Stomach (tissue), 9 donors: ENCODE results near the gene TTC7B. TPM values are rescaled to one million over a fixed set of nuclear protein-coding genes. Genes with fewer than 3 reads are reported as not detected.

Experiments used
- DNase-seq, 2 donors: peaks; one replicate each; pipeline versions ENCODE4 v3.0.0 to v3.0.0-alpha.2; 2013 to 2019
- H3K27ac ChIP-seq, 5 donors: fragments of 200-600 bp in 4 of 5; sonication (generic) in 4 of 5; one replicate each; pipeline ENCODE4 v1.5.1; 2013 to 2019; ENCODE audit warnings: mild to moderate bottlenecking in 1 of 5, moderate library complexity in 1 of 5
- H3K27me3 ChIP-seq, 3 donors: fragments of 200-600 bp; sonication (generic); one replicate each; pipeline ENCODE4 v1.5.1; 2017 to 2019; ENCODE audit warnings: mixed run types in 1 of 3
- H3K36me3 ChIP-seq, 4 donors: fragments of 200-600 bp; sonication (generic); 1 replicate in 3 of 4; 2 replicates in 1 of 4; pipeline ENCODE4 v1.5.1; 2016 to 2019
- H3K4me1 ChIP-seq, 4 donors: fragments of 200-600 bp; sonication (generic); one replicate each; pipeline ENCODE4 v1.5.1; 2016 to 2019
- H3K4me3 ChIP-seq, 4 donors: fragments of 200-600 bp; sonication (generic) in 3 of 4; one replicate each; pipeline ENCODE4 v1.5.1; 2016 to 2019; ENCODE audit warnings: mild to moderate bottlenecking in 1 of 4
- H3K9me3 ChIP-seq, 4 donors: fragments of 200-600 bp; sonication (generic); one replicate each; pipeline ENCODE4 v1.5.1; 2016 to 2019
- EP300 ChIP-seq: sonication (generic); formaldehyde crosslinking; IDR thresholded peaks from one replicate; pipeline ENCODE4 v1.6.1; 2017; ENCODE audit warnings: antibody characterized with exemption
- POLR2A ChIP-seq, 4 donors: fragments of 450-650 bp; IDR thresholded peaks; one replicate each; pipeline ENCODE4 v1.6.1; 2016; ENCODE audit warnings: antibody characterized with exemption in 4 of 4, control low read depth in 2 of 4, mild to moderate bottlenecking in 1 of 4, moderate library complexity in 1 of 4
- POLR2AphosphoS5 ChIP-seq, 3 donors: sonication (generic); formaldehyde crosslinking; IDR thresholded peaks; one replicate each; pipeline ENCODE4 v1.6.1; 2016; ENCODE audit warnings: antibody characterized with exemption in 3 of 3
- WGBS, 5 donors: extraction: QIAGEN DNeasy Blood & Tissue Kit in 3 of 5; methylation state at CpG; one replicate each; pipeline versions ENCODE4 v1.1.5 to v1.1.7; 2013 to 2018; 5-methylcytosine and 5-hydroxymethylcytosine counted together
- intact Hi-C: fragments of 100-400 bp; cut with DNase I; formaldehyde crosslinking; loops from one replicate; pipeline ENCODE4 v1.15.1; 2023; ENCODE audit warnings: low total_unique reads
- polyA plus RNA-seq, 3 donors: library from polyadenylated mRNA; stranded (reverse); fragments of 200-250 nt; gene quantifications; one replicate each; pipeline ENCODE4 v1.2.3, GENCODE V29; 2013
- total RNA-seq, 5 donors: library from RNA; depleted of rRNA; stranded (reverse); fragments of >200 nt; gene quantifications; one replicate each; pipeline versions ENCODE4 v1.1.0 to v1.2.3, GENCODE V29; 2014 to 2016
- TF ChIP-seq, protein P1 (sequence below), 7 experiments: fragments of 450-650 bp in 4 of 7; fragments of 200-600 bp in 3 of 7; sonication (generic) in 3 of 7; IDR thresholded peaks; one replicate each; pipeline ENCODE4 v1.5.1; 2016 to 2019; ENCODE audit warnings: antibody characterized with exemption in 7 of 7, control low read depth in 2 of 7, mild to moderate bottlenecking in 1 of 7
- donor health status: healthy with polysubstance abuse.
- donor health status: Bipolar disorder and iron deficiency.
- donor health status: healthy.

The TTC7B gene
- total and polyA plus RNA-seq, 8 donors, result 6.8 to 110 (median 17.7) TPM

DNA sequence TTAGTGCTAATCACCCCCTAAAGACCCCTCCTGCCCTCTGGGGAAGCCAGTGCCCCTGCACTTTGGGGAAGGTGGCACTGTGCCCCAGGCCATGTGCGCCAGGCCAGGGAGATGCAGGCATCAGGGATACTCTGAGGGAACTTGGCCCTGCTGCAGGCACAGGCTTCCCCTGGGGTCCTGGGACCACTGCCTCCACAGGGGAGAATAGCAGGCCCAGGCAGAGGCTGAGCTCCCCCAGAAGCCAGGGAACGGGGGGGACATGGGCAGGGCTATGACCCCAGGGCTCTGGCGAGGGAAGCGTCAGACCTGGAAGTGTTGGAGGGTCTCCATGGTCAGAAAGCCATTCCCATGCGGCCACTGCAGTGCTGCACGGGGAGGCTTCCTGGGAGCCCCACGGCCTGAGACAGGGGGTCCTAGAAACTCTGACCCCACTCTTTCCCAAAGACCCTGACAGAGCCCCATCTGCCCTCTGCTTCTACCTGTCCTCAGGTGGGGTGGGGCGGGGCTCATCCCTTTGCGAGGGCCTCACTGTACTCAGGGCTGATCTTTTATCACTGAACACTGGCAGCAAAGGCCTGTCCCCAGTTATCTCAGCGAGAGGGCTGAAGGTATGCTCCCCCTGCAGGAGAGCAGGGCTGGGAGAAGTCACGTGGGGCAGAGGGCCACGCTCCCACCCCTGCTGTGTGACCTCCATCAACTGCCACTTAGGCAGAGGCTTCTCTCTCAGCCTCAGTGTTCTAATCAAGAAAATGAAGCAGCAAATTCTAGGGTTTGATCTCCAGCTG, 259.4 kb downstream of the TTC7B start:
- no peak for DNase-seq
- Histone ChIP-seq H3K4me1 (peaks cover 15 to 57% (median 36%) of the 10 kb centered on the region in 4 donors), H3K27ac (peak overlapping the region; percentile 29 to 82 (median 56)), H3K27me3 (no peaks in the 10 kb centered on the region), H3K4me3 (no peak overlapping the region), H3K36me3 (peaks cover 0 to 9% (median 4%) of the 10 kb centered on the region in 4 donors), H3K9me3 (no peaks in the 10 kb centered on the region)
- WGBS, 5 donors, result 83 to 89% (median 84%) methylated on average over 8 to 12 of the region's 12 CpGs
- no peak for TF ChIP-seq POLR2AphosphoS5 (IDR thresholded peaks at IDR 0.05)
- no peak for TF ChIP-seq EP300
- TF ChIP-seq POLR2A (IDR thresholded peaks at IDR 0.05), result no peak
- TF ChIP-seq, protein P1, sequence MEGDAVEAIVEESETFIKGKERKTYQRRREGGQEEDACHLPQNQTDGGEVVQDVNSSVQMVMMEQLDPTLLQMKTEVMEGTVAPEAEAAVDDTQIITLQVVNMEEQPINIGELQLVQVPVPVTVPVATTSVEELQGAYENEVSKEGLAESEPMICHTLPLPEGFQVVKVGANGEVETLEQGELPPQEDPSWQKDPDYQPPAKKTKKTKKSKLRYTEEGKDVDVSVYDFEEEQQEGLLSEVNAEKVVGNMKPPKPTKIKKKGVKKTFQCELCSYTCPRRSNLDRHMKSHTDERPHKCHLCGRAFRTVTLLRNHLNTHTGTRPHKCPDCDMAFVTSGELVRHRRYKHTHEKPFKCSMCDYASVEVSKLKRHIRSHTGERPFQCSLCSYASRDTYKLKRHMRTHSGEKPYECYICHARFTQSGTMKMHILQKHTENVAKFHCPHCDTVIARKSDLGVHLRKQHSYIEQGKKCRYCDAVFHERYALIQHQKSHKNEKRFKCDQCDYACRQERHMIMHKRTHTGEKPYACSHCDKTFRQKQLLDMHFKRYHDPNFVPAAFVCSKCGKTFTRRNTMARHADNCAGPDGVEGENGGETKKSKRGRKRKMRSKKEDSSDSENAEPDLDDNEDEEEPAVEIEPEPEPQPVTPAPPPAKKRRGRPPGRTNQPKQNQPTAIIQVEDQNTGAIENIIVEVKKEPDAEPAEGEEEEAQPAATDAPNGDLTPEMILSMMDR (IDR thresholded peaks at IDR 0.05), result no peak
- intact Hi-C loops, result no loop called here

DNA sequence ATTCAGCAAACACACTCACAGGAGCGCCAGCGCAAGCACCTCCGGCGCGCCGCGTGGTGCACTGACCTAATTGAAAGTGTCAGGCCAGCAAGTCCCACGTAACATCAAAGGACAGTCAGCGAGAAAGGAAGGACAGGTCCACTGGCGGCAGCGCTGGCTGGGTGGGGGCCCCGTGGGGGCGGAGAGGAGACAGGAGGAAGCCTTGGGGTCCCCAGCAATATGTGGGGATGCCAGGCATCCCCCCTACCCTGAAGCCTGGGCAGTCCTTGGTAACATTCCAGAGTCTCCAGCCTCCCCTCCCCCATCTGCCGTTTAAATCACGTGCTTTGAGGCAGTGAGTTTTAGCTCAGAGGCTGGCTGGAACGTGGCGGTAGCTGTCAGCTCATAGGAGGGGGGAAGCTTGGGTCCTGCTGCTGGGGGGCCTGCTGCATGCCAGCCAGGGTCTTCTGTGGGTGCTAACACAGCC, 260.2 kb downstream of the TTC7B start:
- Histone ChIP-seq H3K4me3 (peak overlapping the region; percentile 7 to 29 (median 22)), H3K27ac (peak overlapping the region; percentile 32 to 82 (median 56))
- intact Hi-C loops, result no loop called here

DNA sequence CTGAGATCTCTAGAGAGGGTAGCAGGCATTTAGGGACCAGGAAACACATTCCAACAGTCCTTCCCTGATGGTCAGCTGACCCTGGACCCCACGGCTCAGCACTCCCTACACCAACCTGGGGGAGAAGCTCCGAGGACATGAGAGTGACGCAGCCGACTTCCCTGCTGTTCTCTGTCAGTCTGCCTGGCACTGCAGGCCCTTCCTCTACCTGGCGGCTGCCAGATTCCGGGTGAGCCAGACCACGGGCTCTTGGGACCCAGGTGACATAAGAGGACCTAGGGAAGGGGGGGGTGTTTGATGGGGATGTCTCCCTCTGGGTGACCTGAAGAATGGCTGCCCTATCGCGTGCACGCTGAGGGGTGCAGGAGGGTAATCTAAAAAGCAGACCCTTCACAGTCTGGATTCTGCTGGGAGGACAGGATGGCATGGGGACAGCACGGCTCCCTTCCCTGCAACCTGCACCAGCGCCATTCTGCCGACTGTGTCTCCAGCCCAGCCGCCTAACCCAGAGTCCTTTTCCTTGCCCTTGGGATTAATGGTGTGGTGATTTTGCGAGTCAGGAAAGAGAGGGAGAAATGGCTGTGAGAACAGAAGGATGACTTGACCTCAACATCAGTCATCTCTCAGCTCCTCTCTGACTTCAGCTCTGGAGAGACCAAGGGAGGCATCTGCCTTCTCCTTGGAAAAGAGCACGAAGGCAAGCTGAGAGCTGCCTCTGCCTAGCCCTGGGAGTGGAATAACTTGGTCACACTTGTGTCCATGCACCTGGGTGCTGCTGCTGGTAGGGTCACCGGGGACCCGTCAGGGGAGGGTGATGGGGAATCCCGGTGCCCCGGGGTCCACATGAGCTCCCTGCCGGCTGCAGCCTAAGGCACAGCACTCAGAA, 260.9 kb downstream of the TTC7B start:
- Histone ChIP-seq H3K4me1 (peaks cover 17 to 71% (median 48%) of the 10 kb centered on the region in 4 donors), H3K9me3 (no peaks in the 10 kb centered on the region), H3K27ac (peak overlapping the region; percentile 16 to 82 (median 60)), H3K36me3 (peaks cover 0 to 3% (median under 1%) of the 10 kb centered on the region in 4 donors), H3K4me3 (peak overlapping the region; percentile 7 to 29 (median 22)), H3K27me3 (no peaks in the 10 kb centered on the region)
- intact Hi-C loops, result no loop called here
- TF ChIP-seq EP300, result no peak
- TF ChIP-seq, protein P1 (IDR thresholded peaks at IDR 0.05), result no peak
- no peak for TF ChIP-seq POLR2AphosphoS5 (IDR thresholded peaks at IDR 0.05)
- no peak for TF ChIP-seq POLR2A (IDR thresholded peaks at IDR 0.05)
- DNase-seq, result no peak
- WGBS, 5 donors, result 59 to 80% (median 72%) methylated on average over 14 to 21 of the region's 21 CpGs

More for the DNA sequence above, 260.2 kb downstream of the TTC7B start:
- Histone ChIP-seq H3K4me1 (peaks cover 17 to 64% (median 44%) of the 10 kb centered on the region in 4 donors), H3K9me3 (no peaks in the 10 kb centered on the region), H3K36me3 (peaks cover 0 to 7% (median 3%) of the 10 kb centered on the region in 4 donors), H3K27me3 (no peaks in the 10 kb centered on the region)
- TF ChIP-seq POLR2AphosphoS5 (IDR thresholded peaks at IDR 0.05) (peak in 1 of 3 donors; percentile 19), POLR2A (IDR thresholded peaks at IDR 0.05) (no peak)
- peak; percentile 57 to 86 for DNase-seq
- WGBS, 5 donors, result 28 to 48% (median 30%) methylated on average over 15 to 17 of the region's 17 CpGs

DNA sequence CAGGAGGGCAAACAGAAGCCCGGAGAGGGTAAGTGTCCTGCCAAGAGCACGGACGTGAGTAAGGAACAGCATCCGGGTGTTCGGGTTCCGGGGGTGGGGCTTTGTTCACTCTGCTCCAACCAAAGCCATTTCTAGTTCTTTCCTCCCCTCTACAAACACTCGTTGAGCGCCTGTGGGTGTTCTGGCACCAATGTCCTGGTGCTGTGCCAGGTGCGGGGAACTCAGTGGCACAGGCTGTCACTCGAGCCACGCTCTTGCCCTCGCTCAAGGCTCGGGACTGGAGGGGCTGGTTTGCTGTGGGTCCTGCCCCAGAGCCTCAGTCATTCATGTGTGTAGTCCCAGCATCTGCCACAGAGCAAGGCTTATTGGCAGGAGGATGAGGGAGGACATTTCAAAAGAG, 261.9 kb downstream of the TTC7B start:
- DNase-seq, result peak in 1 of 2 donors; percentile 85
- Histone ChIP-seq H3K9me3 (no peaks in the 10 kb centered on the region), H3K36me3 (no peaks in the 10 kb centered on the region), H3K4me1 (peaks cover 17 to 81% (median 50%) of the 10 kb centered on the region in 4 donors), H3K27me3 (no peaks in the 10 kb centered on the region), H3K27ac (peak overlapping the region; percentile 37 to 82 (median 60)), H3K4me3 (no peak overlapping the region)
- intact Hi-C loops, result no loop called here
- TF ChIP-seq EP300, result no peak
- TF ChIP-seq, protein P1 (IDR thresholded peaks at IDR 0.05), result no peak
- WGBS, 5 donors, result 19 to 63% (median 39%) methylated on average over 6 to 13 of the region's 13 CpGs
